HepG2 (cell line): ENCODE results near the gene TIMM23. TPM values are rescaled to one million over a fixed set of nuclear protein-coding genes. Genes with fewer than 3 reads are reported as not detected.
A peak's percentile ranks its signal among the peaks of the same experiment; 100 is the strongest.

Experiments
- ATAC-seq: fragments of 200-7000 bp; cut with Tn5 transposase; 3 replicates; pipeline ENCODE4 v1.9.1; 2020; ENCODE audit warnings: mild to moderate bottlenecking, moderate library complexity
- BruUV-seq: library from RNA; stranded (reverse); fragments of 400-500 nt; replicated peaks from 2 replicates; lab custom pipeline; 2021; lab: Mats Ljungman, UMichigan
- CTCF ChIA-PET: fragments of 300-600 bp; formaldehyde crosslinking; extraction: SDS; loops from one replicate; lab custom pipeline; 2021; ENCODE audit warnings: low total read pairs, inconsistent platforms, low intra/inter-chr PET ratio; lab: Yijun Ruan, JAX
- POLR2A ChIA-PET: fragments of 350-600 bp; sonication (Branson Sonifier 250); formaldehyde crosslinking; loops from one replicate; lab custom pipeline; 2020; ENCODE audit warnings: antibody characterized with exemption, inconsistent platforms; lab: Yijun Ruan, JAX
- DNase-seq: peaks from one replicate; pipeline ENCODE4 v3.0.0-alpha.2; 2015; ENCODE audit warnings: low spot score
- FAIRE-seq: peaks from 3 replicates; lab custom pipeline; 2011; peaks lifted over from hg19 to GRCh38; lab: Jason Lieb, UNC
- H2AFZ ChIP-seq: one replicate; pipeline ENCODE4 v1.6.1; 2011; ENCODE audit warnings: low read length, inconsistent platforms
- H3K27ac ChIP-seq: fragments of 300-600 bp; 3 replicates; pipeline ENCODE4 v1.8.0; 2011; ENCODE audit warnings: mixed run types, mild to moderate bottlenecking, mixed read lengths, low read length, inconsistent platforms; ENCODE audit not compliant: insufficient read depth; ENCODE audit errors: extremely low read length
- H3K27me3 ChIP-seq, 2 experiments: fragments of 200-600 bp in 1 of 2; 2 replicates in 1 of 2; 3 replicates in 1 of 2; pipeline versions ENCODE4 v1.6.0 to v1.8.0; 2011; ENCODE audit warnings: low read length in 2 of 2, mild to moderate bottlenecking in 2 of 2, moderate library complexity in 2 of 2, inconsistent platforms in 1 of 2; ENCODE audit not compliant: insufficient read depth in 2 of 2, control insufficient read depth in 1 of 2
- H3K36me3 ChIP-seq, 2 experiments: fragments of 200-600 bp in 1 of 2; replicated peaks in 1 of 2; 2 replicates in 1 of 2; 3 replicates in 1 of 2; pipeline versions ENCODE4 v1.5.1 to v1.8.0; 2011; ENCODE audit warnings: low read length in 2 of 2, inconsistent platforms in 1 of 2; ENCODE audit not compliant: insufficient read depth in 2 of 2, control insufficient read depth in 1 of 2
- H3K4me1 ChIP-seq: 2 replicates; pipeline ENCODE4 v1.5.1; 2012; ENCODE audit warnings: low read length, inconsistent platforms; ENCODE audit not compliant: insufficient read depth
- H3K4me2 ChIP-seq: 2 replicates; pipeline ENCODE4 v1.6.0; 2011; ENCODE audit warnings: low read depth, low read length, inconsistent platforms
- H3K4me3 ChIP-seq, 3 experiments: fragments of 200-600 bp in 1 of 3; sonication (generic), shearing (Covaris generic) in 1 of 3; replicated peaks in 1 of 3; 2 replicates each; pipeline ENCODE4 v1.5.1; 2011 to 2016; ENCODE audit warnings: low read length in 3 of 3, inconsistent platforms in 2 of 3, low read depth in 2 of 3, mild to moderate bottlenecking in 2 of 3, control low read depth in 1 of 3, mixed read lengths in 1 of 3; ENCODE audit not compliant: insufficient read depth in 1 of 3
- H3K79me2 ChIP-seq: one replicate; pipeline ENCODE4 v1.6.1; 2011; ENCODE audit warnings: low read length, inconsistent platforms; ENCODE audit not compliant: insufficient read depth
- H3K9ac ChIP-seq: 2 replicates; pipeline ENCODE4 v1.6.0; 2011; ENCODE audit warnings: mild to moderate bottlenecking, low read depth, low read length, inconsistent platforms; ENCODE audit not compliant: insufficient read depth
- H3K9me3 ChIP-seq: 2 replicates; pipeline ENCODE4 v1.5.1; 2012; ENCODE audit warnings: mild to moderate bottlenecking, low read length
- H4K20me1 ChIP-seq: 2 replicates; pipeline ENCODE4 v1.6.0; 2011; ENCODE audit warnings: inconsistent platforms, mild to moderate bottlenecking, low read length, moderate library complexity; ENCODE audit not compliant: insufficient read depth
- FOXO1 ChIP-seq: sonication (generic); formaldehyde crosslinking; IDR thresholded peaks from 2 replicates; pipeline ENCODE4 v1.4.0; 2020; ENCODE audit warnings: missing genetic modification reagents
- HNF4G ChIP-seq, 2 experiments: sonication (generic) in 1 of 2; formaldehyde crosslinking in 1 of 2; IDR thresholded peaks; 2 replicates each; pipeline versions ENCODE4 v1.4.0 to v1.6.1; 2011 to 2020; ENCODE audit warnings: borderline replicate concordance in 2 of 2, low read depth in 2 of 2, mild to moderate bottlenecking in 2 of 2, low read length in 1 of 2, missing genetic modification reagents in 1 of 2, moderate library complexity in 1 of 2
- MED1 ChIP-seq: sonication (generic); formaldehyde crosslinking; IDR thresholded peaks from 2 replicates; pipeline ENCODE4 v1.4.0; 2020; ENCODE audit warnings: missing genetic modification reagents
- ZFYVE20 ChIP-seq: sonication (generic); formaldehyde crosslinking; IDR thresholded peaks from 2 replicates; pipeline ENCODE4 v1.8.0; 2023; ENCODE audit warnings: low read depth, mild to moderate bottlenecking, moderate library complexity, missing genetic modification reagents, borderline replicate concordance
- ZNF224 ChIP-seq: sonication (generic); formaldehyde crosslinking; IDR thresholded peaks from 2 replicates; pipeline ENCODE4 v1.5.0; 2020; ENCODE audit warnings: mild to moderate bottlenecking, missing genetic modification reagents
- ZNF589 ChIP-seq: sonication (generic); formaldehyde crosslinking; conservative IDR thresholded peaks from 2 replicates; pipeline ENCODE4 v1.8.0; 2022; ENCODE audit warnings: mild to moderate bottlenecking, moderate library complexity, missing genetic modification reagents
- WGBS: methylation state at CpG from one replicate; pipeline ENCODE4 v1.1.6; 2017; ENCODE audit warnings: low lambda C conversion rate; 5-methylcytosine and 5-hydroxymethylcytosine counted together
- in situ Hi-C: cut with HindIII; loops from 2 replicates; pipeline ENCODE4 v1.10.0; 2017; ENCODE audit warnings: low pct_unique_long_range_greater_than_20kb; ENCODE audit not compliant: extremely low pct_ligation_motif_present
- intact Hi-C: fragments of 100-400 bp; cut with micrococcal nuclease; formaldehyde crosslinking; loops from one replicate; pipeline ENCODE4 v1.10.0; 2022; ENCODE audit not compliant: unreplicated experiment
- polyA plus RNA-seq, 8 experiments: library from polyadenylated mRNA; depleted of rRNA in 3 of 8; stranded (reverse) in 7 of 8; unstranded in 1 of 8; fragments of >200 nt; fragmentation: Illumina TruSeq in 4 of 8; extraction: Trizol in 4 of 8; gene quantifications; 2 replicates each; pipeline versions ENCODE4 v1.2.1 to v1.2.3, GENCODE V29; 2011 to 2016; ENCODE audit warnings: low read depth in 4 of 8, missing spikeins in 1 of 8, mixed read lengths in 1 of 8; ENCODE audit not compliant: insufficient read depth in 1 of 8
- total RNA-seq, 5 experiments: library from RNA; depleted of rRNA; stranded (reverse); fragments of >200 nt; fragmentation: Illumina TruSeq; extraction: Trizol; gene quantifications; 2 replicates each; pipeline ENCODE4 v1.2.3, GENCODE V29; 2016; ENCODE audit warnings: low read depth in 1 of 5
- TF ChIP-seq, protein P1 (sequence below), 2 experiments: fragments of 450-650 bp in 1 of 2; sonication (generic) in 1 of 2; formaldehyde crosslinking; IDR thresholded peaks; 2 replicates each; pipeline versions ENCODE4 v1.5.0 to v1.8.0; 2020 to 2022; ENCODE audit warnings: mild to moderate bottlenecking in 1 of 2, missing genetic modification reagents in 1 of 2
- TF ChIP-seq, protein P2 (sequence below): IDR thresholded peaks from 2 replicates; pipeline ENCODE4 v1.6.1; 2016; ENCODE audit warnings: missing biosample characterization, missing genetic modification reagents, low read depth
- TF ChIP-seq, protein P3 (sequence below): sonication (generic); formaldehyde crosslinking; IDR thresholded peaks from 2 replicates; pipeline ENCODE4 v1.5.0; 2020; ENCODE audit warnings: mild to moderate bottlenecking, missing genetic modification reagents
- TF ChIP-seq, protein P4 (sequence below): sonication (generic); formaldehyde crosslinking; conservative IDR thresholded peaks from 2 replicates; pipeline ENCODE4 v1.4.0; 2020; ENCODE audit warnings: missing genetic modification reagents
- TF ChIP-seq, protein P5 (sequence below): IDR thresholded peaks from 2 replicates; pipeline ENCODE4 v1.6.1; 2016; ENCODE audit warnings: missing compliant biosample characterization, missing genetic modification reagents, borderline replicate concordance

Gene TIMM23
- total and polyA plus RNA-seq, 2 of the 13 experiments (the other 11 are each of a cell fraction or from before 2014, with no cell fraction given) = 80.2 to 98.6 TPM

DNA sequence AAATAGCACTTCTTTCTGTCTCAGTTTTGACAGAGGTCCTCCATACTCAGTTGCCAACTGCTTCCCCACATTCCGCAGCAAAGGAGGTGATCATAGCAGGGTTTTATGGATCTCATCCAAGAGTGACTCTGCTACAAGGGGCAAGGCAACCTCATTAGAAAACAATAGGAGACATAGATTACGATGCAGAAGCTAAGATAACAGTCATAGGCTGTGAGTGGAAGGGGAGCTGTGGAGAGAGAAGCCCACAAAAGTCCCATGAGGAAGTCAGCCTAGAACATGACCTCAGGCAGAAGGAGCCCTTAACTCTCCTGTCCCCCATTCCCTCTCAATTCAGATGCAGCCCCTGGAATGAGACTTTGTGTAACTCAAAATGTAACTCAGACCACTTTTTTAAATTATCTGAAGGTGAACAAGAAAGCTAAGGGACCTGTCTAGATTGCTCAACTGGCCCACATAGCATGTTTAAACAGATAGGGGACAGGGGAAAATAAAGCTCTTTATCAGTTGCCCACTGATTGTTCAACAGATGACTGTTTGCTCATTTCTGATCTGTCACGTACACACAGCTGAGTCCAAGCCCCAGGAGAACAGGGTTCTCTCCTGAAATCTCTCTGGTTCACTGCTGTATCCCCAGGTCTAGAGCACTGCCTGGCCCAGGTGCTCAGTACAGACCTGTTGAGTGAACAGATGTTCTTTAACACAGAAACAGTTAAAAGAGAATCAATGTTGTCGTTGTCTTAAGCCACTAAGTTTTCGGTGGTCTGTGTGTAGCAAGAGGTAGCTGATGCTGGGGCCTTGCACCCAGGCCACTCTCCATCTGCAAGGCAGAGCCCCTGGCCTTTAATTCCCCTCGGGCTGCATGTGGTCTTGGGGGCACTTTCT is 59.6 kb downstream of the TIMM23 start:
- ChIA-PET POLR2A (interaction anchor here (0.7 to 3.8 kb wide), 14 partner anchors 8 to 1051 kb away, joined by 3 to 53 read pairs (median 5); partner anchors contain the start of genes MSMB and TIMM23), CTCF (no interaction called here)
- BruUV-seq = TSS peak; percentile 54
- peak; percentile 58 for ATAC-seq
- no peaks in the 10 kb centered on the region; a peak in 1 of 5 replicates for H3K27me3 ChIP-seq
- peaks cover 17% of the 10 kb centered on the region for H4K20me1 ChIP-seq
- in situ Hi-C loops (loop anchor here (5.0 kb wide), 1 partner anchor 60 kb away; no protein-coding TSS in a partner anchor), intact Hi-C loops (loop anchor here (5.0 kb wide), 1 partner anchor 60 kb away; no protein-coding TSS in a partner anchor)
- WGBS = 2% methylated on average over 6 of the region's 6 CpGs
- H3K4me2 ChIP-seq = peak overlapping the region; percentile 93
- H3K36me3 ChIP-seq = peaks cover 0 to 6% of the 10 kb centered on the region in 2 experiments; a peak in 2 of 5 replicates
- H3K79me2 ChIP-seq = peaks cover 48% of the 10 kb centered on the region
- peak overlapping the region; percentile 86 for H3K27ac ChIP-seq
- peaks cover 79% of the 10 kb centered on the region for H3K4me1 ChIP-seq
- peak overlapping the region; percentile 85 to 92 (median 88) for H3K4me3 ChIP-seq
- no peak overlapping the region for H2AFZ ChIP-seq
- no peaks in the 10 kb centered on the region for H3K9me3 ChIP-seq
- peak overlapping the region; percentile 96 for H3K9ac ChIP-seq
- DNase-seq = peak; percentile 95
- FAIRE-seq = no peak
- TF ChIP-seq HNF4G (IDR thresholded peaks at IDR 0.05; ENCODE audit: borderline replicate concordance, low read depth, low read length) (peak; percentile 52; the same call in 1 of the 2 replicates), HNF4G (CRISPR knock-in tag; IDR thresholded peaks at IDR 0.05; ENCODE audit: borderline replicate concordance, low read depth) (peak; percentile 71; the same call in 1 of the 2 replicates), ZNF589 (CRISPR knock-in tag) (no peak), ZNF224 (CRISPR knock-in tag) (0 out of 2 replicates have a peak, but pooled peaks have one; percentile 39), MED1 (peak; percentile 98), FOXO1 (CRISPR knock-in tag) (peak; percentile 90), ZFYVE20 (CRISPR knock-in tag) (no peak)
- TF ChIP-seq, protein P1, sequence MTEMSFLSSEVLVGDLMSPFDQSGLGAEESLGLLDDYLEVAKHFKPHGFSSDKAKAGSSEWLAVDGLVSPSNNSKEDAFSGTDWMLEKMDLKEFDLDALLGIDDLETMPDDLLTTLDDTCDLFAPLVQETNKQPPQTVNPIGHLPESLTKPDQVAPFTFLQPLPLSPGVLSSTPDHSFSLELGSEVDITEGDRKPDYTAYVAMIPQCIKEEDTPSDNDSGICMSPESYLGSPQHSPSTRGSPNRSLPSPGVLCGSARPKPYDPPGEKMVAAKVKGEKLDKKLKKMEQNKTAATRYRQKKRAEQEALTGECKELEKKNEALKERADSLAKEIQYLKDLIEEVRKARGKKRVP (CRISPR knock-in tag; IDR thresholded peaks at IDR 0.05) = no peak
- TF ChIP-seq, protein P2, sequence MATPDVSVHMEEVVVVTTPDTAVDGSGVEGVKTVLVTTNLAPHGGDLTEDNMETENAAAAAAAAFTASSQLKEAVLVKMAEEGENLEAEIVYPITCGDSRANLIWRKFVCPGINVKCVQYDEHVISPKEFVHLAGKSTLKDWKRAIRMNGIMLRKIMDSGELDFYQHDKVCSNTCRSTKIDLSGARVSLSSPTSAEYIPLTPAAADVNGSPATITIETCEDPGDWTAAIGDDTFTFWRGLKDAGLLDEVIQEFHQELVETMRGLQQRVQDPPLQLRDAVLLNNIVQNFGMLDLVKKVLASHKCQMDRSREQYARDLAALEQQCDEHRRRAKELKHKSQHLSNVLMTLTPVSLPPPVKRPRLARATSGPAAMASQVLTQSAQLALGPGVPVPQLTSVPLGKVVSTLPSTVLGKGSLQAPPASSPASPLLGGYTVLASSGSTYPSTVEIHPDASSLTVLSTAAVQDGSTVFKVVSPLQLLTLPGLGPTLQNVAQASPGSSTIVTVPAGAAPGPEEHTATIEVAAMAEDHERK = 0 out of 2 replicates have a peak, but pooled peaks have one; percentile 42
- TF ChIP-seq, protein P3, sequence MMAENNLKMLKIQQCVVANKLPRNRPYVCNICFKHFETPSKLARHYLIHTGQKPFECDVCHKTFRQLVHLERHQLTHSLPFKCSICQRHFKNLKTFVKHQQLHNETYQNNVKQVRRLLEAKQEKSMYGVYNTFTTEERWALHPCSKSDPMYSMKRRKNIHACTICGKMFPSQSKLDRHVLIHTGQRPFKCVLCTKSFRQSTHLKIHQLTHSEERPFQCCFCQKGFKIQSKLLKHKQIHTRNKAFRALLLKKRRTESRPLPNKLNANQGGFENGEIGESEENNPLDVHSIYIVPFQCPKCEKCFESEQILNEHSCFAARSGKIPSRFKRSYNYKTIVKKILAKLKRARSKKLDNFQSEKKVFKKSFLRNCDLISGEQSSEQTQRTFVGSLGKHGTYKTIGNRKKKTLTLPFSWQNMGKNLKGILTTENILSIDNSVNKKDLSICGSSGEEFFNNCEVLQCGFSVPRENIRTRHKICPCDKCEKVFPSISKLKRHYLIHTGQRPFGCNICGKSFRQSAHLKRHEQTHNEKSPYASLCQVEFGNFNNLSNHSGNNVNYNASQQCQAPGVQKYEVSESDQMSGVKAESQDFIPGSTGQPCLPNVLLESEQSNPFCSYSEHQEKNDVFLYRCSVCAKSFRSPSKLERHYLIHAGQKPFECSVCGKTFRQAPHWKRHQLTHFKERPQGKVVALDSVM (CRISPR knock-in tag) = no peak
- TF ChIP-seq, protein P4, sequence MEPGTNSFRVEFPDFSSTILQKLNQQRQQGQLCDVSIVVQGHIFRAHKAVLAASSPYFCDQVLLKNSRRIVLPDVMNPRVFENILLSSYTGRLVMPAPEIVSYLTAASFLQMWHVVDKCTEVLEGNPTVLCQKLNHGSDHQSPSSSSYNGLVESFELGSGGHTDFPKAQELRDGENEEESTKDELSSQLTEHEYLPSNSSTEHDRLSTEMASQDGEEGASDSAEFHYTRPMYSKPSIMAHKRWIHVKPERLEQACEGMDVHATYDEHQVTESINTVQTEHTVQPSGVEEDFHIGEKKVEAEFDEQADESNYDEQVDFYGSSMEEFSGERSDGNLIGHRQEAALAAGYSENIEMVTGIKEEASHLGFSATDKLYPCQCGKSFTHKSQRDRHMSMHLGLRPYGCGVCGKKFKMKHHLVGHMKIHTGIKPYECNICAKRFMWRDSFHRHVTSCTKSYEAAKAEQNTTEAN (CRISPR knock-in tag) = peak; percentile 78; the same call in 1 of the 2 replicates
- TF ChIP-seq, protein P5, sequence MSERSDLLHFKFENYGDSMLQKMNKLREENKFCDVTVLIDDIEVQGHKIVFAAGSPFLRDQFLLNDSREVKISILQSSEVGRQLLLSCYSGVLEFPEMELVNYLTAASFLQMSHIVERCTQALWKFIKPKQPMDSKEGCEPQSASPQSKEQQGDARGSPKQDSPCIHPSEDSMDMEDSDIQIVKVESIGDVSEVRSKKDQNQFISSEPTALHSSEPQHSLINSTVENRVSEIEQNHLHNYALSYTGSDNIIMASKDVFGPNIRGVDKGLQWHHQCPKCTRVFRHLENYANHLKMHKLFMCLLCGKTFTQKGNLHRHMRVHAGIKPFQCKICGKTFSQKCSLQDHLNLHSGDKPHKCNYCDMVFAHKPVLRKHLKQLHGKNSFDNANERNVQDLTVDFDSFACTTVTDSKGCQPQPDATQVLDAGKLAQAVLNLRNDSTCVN (CRISPR knock-in tag) = peak; percentile 98
